Stimulated activated CD4-positive, alpha-beta T cell treated with anti-CD3 and anti-CD28 coated beads, Interleukin-4, amount 100 ng/mL, for 48 hours (primary cell): Measurements from ENCODE around the gene ZMAT1.
"Not testable (repeated sequence)": the region's sequence is repeated elsewhere in the genome, so short reads cannot be mapped to it uniquely, and the experiment has no call there.

Experiments used
- DNase-seq, 2 donors: peaks; one replicate each; pipeline ENCODE4 v3.0.0-alpha.2; 2020; ENCODE audit warnings: low read depth in 2 of 2

Gene ZMAT1

DNA sequence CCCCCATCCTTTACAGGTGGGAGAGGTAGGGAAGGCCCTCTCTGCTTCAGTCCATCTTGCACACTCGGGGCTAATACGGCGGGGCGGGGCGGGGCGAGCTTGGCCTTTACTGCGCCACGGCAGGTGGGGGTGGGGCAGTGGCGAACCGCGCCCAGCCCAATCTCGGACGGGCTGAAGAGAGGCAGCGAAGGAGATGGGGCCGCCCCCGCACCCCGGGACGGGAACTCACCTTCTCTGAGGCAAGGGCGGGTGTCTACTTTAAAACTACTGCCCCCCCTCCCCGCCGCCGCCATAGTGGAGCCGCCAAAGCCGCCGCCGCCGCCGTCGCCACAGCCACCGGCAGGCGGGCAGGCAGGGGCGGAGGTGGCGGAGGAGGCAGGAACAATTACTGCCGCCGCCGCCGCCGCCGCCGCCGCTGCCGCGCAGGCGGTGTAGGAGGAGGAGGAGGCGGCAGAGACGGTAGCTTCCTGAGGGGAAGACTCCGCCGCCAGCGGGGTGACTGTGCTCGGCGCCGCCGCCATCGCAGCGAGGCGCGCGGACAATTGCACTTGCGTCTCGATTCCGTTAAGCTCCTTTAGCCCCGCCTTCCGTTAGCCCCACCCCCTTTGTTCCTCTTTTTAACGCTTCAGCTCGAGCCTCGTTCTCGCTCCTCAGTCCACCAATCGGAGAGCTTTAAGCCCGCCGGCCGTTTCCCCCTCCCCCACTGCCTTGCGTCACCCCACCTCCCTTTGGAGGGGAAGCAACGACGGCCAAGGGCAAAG lies at the start of gene ZMAT1:
Gene ZMAT1 (minus strand): TSS at position 540 of the 761 bp plus-strand sequence. CDS start 19 bp downstream, at position 521.
- peak; percentile 87 to 88 for DNase-seq

- DNase-seq: no peak
Observed at GRCh38 chrX:101977106-101977505, 45.3 kb upstream of the ZMAT1 start.

GRCh38 chrX:101973066-101973465 lies 41.2 kb upstream of the ZMAT1 start:
- no peak for DNase-seq

DNA sequence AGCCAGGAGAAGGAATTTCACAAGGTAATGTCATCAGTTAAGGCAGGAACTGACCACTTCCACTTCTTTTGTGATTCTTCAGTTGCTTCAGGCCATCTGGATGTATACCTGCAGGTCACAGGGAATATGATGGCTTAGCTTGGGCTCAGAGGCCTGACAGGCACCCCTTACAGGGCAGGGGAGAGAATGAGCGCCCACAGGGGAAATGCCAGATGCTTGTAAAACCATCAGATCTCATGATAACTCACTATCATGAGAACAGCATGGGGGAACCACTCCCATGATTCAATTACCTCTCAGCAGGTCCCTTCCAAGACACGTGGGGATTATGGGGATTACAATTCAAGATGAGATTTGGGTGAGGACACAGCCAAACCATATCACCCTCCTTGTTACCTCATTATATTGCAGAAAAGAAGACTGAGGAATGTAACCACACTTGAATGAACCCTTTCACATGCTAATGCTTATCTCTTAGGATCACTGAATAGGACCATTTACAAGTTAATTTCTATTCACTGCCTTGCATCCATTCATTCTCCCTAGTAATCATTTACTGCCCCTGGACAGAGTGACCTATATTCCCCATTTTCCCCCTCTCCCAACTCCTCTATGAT lies 33.2 kb upstream of the ZMAT1 start:
- not testable (repeated sequence) for DNase-seq

GRCh38 chrX:101958139-101958538 lies 26.3 kb upstream of the ZMAT1 start:
- no peak for DNase-seq

DNA sequence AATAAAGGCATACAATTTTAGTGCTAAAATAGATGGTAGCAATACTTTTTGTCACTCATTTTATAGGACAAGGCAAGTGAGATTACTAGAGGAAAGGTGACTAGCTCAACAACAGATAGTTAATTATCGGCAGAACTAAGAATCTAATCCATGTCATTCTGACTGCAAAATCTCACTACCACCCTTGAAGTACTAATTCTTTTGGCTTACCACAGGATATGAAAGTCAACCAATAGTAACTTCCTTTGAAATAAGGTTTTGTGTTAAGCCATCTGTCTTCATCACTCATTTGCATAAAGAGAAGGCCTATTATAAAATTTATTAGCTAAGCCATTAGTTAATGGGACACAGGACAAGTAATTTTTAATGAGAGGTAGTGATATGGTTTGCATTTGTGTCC lies 25.3 kb upstream of the ZMAT1 start:
- DNase-seq: no peak

DNA sequence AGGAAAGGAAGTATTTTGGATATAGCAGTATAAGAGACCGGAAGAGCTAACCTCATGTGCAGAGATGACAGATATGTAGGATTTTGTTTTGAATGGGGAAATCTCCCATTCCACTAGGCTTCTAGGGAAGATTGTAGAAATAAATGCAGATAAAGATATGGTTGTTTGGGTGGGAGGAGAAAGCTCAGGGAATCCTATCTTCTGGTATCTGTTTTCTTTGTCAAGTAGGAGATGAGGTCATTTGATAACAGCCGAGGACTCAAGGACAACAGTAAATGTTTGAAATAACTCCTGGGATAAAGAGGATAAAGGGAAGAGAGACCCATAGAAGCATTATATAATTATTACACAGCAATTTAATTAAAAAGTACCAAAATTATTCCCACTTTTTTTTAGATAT lies 24.7 kb upstream of the ZMAT1 start:
- no peak for DNase-seq

DNA sequence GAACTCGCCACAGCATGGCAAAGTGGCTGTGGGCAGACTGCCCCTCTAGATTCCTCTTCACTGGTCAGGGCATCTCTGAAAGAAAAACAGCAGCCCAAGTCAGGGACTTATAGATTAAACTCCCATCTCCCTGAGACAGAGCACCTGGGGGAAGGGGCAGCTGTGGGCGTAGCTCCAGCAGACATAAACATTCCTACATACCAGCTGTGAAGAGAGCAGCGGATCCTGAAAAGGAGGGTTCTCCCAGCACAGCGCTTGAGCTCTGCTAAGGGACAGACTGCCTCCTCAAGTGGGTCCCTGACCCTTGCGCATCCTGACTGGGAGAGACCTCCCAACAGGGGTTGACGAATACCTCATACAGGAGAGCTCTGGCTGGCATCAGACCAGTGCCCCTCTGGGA lies 18.8 kb upstream of the ZMAT1 start:
- no peak for DNase-seq

GRCh38 chrX:101932249-101932570 lies 383 bp upstream of the ZMAT1 start:
- DNase-seq: no peak

DNA sequence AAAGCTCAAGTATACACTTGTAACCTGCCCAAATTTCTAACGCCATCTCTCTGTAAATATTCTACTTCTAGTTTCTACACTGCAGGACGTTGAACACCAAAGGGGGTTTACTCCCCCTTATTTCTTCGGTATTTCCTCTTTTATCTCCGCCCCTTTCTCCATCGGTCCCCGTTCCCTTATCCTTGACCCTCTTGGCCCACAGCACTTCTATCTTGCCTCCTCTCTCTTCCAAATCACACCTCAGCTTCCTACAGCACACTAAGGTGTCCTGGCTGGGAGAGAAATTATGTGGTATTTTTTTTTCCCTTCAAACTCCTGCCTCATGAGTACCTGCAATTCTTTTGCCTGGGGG lies 715 bp downstream of the ZMAT1 start:
- no peak for DNase-seq

DNA sequence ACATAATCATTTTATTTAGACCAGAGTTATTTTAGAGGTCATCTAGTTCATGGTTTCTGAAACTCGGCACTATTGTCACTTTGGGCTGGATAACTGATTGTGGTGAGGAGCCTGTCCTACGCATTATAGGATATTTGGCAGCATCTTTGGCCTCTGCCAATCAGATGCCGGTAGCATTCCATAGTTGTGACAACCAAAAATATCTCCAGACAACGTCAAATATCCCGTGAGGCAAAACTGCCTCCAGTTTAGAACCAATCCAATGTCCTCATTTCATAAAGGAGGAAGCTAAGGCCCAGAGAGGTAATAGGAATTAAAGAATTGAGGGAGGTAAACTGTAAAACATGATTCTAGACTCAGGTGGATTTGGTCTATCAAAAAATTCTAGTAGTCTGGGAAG lies 6.1 kb downstream of the ZMAT1 start:
- DNase-seq: no peak

- DNase-seq: no peak
Observed at GRCh38 chrX:101918751-101919150, 13.1 kb downstream of the ZMAT1 start.

DNA sequence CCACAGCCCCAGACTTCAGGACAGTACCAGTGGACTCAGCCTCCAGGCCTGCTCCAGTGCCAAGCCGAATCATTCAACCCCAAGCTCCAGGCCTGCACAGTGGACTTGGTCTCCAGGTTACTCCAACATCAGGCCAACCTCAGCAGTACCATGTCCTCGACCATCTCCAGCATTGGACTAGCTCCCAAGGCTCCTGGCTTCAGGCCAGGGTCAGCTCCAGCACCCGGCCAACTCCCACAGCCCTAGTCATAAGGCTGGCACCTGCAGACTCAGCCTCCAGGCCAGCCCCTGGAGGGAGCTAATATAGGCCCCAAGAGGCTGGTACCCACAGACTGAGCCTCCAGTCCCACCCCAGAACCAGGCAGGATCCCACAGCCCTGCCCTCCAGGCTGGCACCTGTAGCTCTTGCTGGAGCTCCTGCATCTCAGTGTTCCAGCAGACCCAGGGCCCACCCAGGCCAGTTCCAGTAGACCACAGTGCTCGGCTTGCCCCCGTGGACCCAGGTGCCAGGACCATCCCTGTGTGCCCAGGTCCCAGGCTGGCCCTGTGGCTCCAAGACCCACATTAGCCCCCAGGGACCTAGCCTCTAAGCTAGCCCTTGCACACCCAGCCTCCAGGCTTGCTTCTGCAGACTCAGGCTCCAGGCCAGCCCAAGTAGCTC lies 25.6 kb downstream of the ZMAT1 start:
- no peak for DNase-seq

DNA sequence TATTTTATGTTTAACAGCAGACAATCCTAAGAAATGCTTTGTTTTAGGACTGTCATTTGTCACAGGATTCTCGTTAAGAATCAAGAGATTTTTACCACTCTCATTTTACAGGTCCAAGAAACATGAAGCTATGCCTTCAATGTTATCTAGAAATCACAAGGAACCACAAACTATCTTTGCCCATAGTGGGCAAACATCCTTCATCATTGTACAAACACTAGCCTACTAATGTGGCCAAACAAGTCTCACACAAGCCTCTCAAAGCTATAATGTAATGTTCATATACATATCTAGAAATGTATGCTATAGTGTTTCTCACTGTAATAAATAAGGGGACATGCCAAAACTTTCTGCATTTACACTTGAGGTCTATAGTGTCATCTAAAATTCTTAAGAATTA lies 26.8 kb downstream of the ZMAT1 start:
- no peak for DNase-seq
